Activated T-helper 1 cell treated with anti-CD3 and anti-CD28 coated beads, Interleukin-12 subunit alpha, Interleukin-12 subunit beta, Interleukin-2, Interleukin-4 antibody, amounts not matched to agents 30 ng/mL and 10 ng/mL and 1 ng/mL, durations not matched to agents 14 hours and 24 hours and 36 hours (primary cell): ENCODE measurements around the gene DNAJA3. TPM values are rescaled to one million over a fixed set of nuclear protein-coding genes. Genes with fewer than 3 reads are reported as not detected.

Source experiments
- DNase-seq: peaks from one replicate; pipeline ENCODE4 v3.0.0; 2021; ENCODE audit warnings: low spot score
- H3K27ac Mint-ChIP-seq: one replicate; pipeline ENCODE4 v1.8.0; 2021; ENCODE audit warnings: mild to moderate bottlenecking, mixed read lengths
- H3K27me3 Mint-ChIP-seq: one replicate; pipeline ENCODE4 v1.8.0; 2022; ENCODE audit warnings: mild to moderate bottlenecking, moderate library complexity, mixed read lengths; ENCODE audit not compliant: insufficient read depth
- H3K36me3 Mint-ChIP-seq: one replicate; pipeline ENCODE4 v1.8.0; 2021; ENCODE audit warnings: low read depth, mixed read lengths
- H3K4me1 Mint-ChIP-seq: one replicate; pipeline ENCODE4 v1.8.0; 2021; ENCODE audit warnings: low read depth, mixed read lengths
- H3K4me3 Mint-ChIP-seq: one replicate; pipeline ENCODE4 v1.8.0; 2021; ENCODE audit warnings: mild to moderate bottlenecking, moderate library complexity, mixed read lengths
- H3K9me3 Mint-ChIP-seq: one replicate; pipeline ENCODE4 v1.8.0; 2021; ENCODE audit warnings: mixed read lengths
- intact Hi-C: fragments of 100-400 bp; cut with micrococcal nuclease; formaldehyde crosslinking; loops from one replicate; pipeline ENCODE4 v1.15.1; 2024
- total RNA-seq: library from RNA; stranded (reverse); gene quantifications from 2 replicates; pipeline ENCODE4 v1.2.3, GENCODE V29; 2022

The DNAJA3 gene
- total RNA-seq, 1 donor from 2014 or later, result 103 TPM

GRCh38 chr16:4467916-4468315 lies 42.2 kb downstream of the DNAJA3 start:
- intact Hi-C loops, result no loop called here
- Mint-ChIP-seq H3K4me3 (no peak overlapping the region), H3K36me3 (peaks cover 7% of the 10 kb centered on the region), H3K27me3 (no peaks in the 10 kb centered on the region), H3K27ac (no peak overlapping the region), H3K4me1 (peaks cover 7% of the 10 kb centered on the region), H3K9me3 (no peaks in the 10 kb centered on the region)
- no peak for DNase-seq

GRCh38 chr16:4468972-4469371 lies 43.3 kb downstream of the DNAJA3 start:
- H3K4me3 Mint-ChIP-seq, result no peak overlapping the region
- DNase-seq, result no peak
- H3K27ac Mint-ChIP-seq, result no peak overlapping the region
- H3K9me3 Mint-ChIP-seq, result no peaks in the 10 kb centered on the region
- H3K4me1 Mint-ChIP-seq, result peaks cover 7% of the 10 kb centered on the region
- no peaks in the 10 kb centered on the region for H3K27me3 Mint-ChIP-seq
- intact Hi-C loops, result no loop called here
- H3K36me3 Mint-ChIP-seq, result peaks cover 7% of the 10 kb centered on the region

- intact Hi-C loops, result no loop called here
- no peak for DNase-seq
- Mint-ChIP-seq H3K27ac (no peak overlapping the region), H3K36me3 (peaks cover 8% of the 10 kb centered on the region), H3K27me3 (no peaks in the 10 kb centered on the region), H3K4me1 (peaks cover 6% of the 10 kb centered on the region), H3K9me3 (no peaks in the 10 kb centered on the region), H3K4me3 (no peak overlapping the region)
Measured at GRCh38 chr16:4471869-4472268, 46.2 kb downstream of the DNAJA3 start.

- H3K27me3 Mint-ChIP-seq, result no peaks in the 10 kb centered on the region
- DNase-seq, result no peak
- intact Hi-C loops, result no loop called here
- H3K4me1 Mint-ChIP-seq, result peaks cover 12% of the 10 kb centered on the region
- H3K4me3 Mint-ChIP-seq, result peak overlapping the region; percentile 45
- H3K36me3 Mint-ChIP-seq, result peaks cover 7% of the 10 kb centered on the region
- no peaks in the 10 kb centered on the region for H3K9me3 Mint-ChIP-seq
- peak overlapping the region; percentile 42 for H3K27ac Mint-ChIP-seq
Measured at GRCh38 chr16:4472880-4473279, 47.2 kb downstream of the DNAJA3 start.

- DNase-seq, result peak; percentile 82
- H3K4me1 Mint-ChIP-seq, result peaks cover 21% of the 10 kb centered on the region
- intact Hi-C loops, result no loop called here
- no peaks in the 10 kb centered on the region for H3K27me3 Mint-ChIP-seq
- H3K9me3 Mint-ChIP-seq, result no peaks in the 10 kb centered on the region
- peak within 1 kb of the TSS; percentile 88 for H3K4me3 Mint-ChIP-seq
- H3K27ac Mint-ChIP-seq, result peak within 1 kb of the TSS; percentile 87
- H3K36me3 Mint-ChIP-seq, result peaks cover 13% of the 10 kb centered on the region
Measured at GRCh38 chr16:4474192-4474961, 48.7 kb downstream of the DNAJA3 start, which contains the start of gene NMRAL1. NMRAL1 (minus strand) TSS chr16:4474625; CDS start chr16:4474132, 493 bp downstream.

- Mint-ChIP-seq H3K4me3 (peak within 1 kb of the TSS; percentile 89), H3K27ac (peak within 1 kb of the TSS; percentile 89), H3K27me3 (no peaks in the 10 kb centered on the region), H3K9me3 (no peaks in the 10 kb centered on the region), H3K4me1 (peaks cover 21% of the 10 kb centered on the region), H3K36me3 (peaks cover 13% of the 10 kb centered on the region)
- peak; percentile 93 for DNase-seq
- intact Hi-C loops, result loop anchor here (1.0 to 5.0 kb wide), 14 partner anchors 12 to 373 kb away; partner anchors contain the start of genes ADCY9, CDIP1, DNAJA3 and MGRN1
Measured at GRCh38 chr16:4475880-4476788, 50.5 kb downstream of the DNAJA3 start, which contains the start of gene HMOX2. HMOX2 (plus strand) TSS chr16:4476398; CDS start chr16:4505525, 29,127 bp downstream.

- peak overlapping the region; percentile 44 for H3K27ac Mint-ChIP-seq
- DNase-seq, result no peak
- no peaks in the 10 kb centered on the region for H3K9me3 Mint-ChIP-seq
- peaks cover 38% of the 10 kb centered on the region for H3K4me1 Mint-ChIP-seq
- no peaks in the 10 kb centered on the region for H3K27me3 Mint-ChIP-seq
- intact Hi-C loops, result loop anchor here (2.0 to 5.0 kb wide), 4 partner anchors 147 to 371 kb away; partner anchors contain the start of genes ADCY9, MGRN1 and TFAP4
- peaks cover 15% of the 10 kb centered on the region for H3K36me3 Mint-ChIP-seq
- peak overlapping the region; percentile 89 for H3K4me3 Mint-ChIP-seq
Measured at GRCh38 chr16:4477966-4478365, 52.3 kb downstream of the DNAJA3 start.

- Mint-ChIP-seq H3K4me1 (peaks cover 48% of the 10 kb centered on the region), H3K27me3 (no peaks in the 10 kb centered on the region)
- intact Hi-C loops, result no loop called here
Measured at GRCh38 chr16:4481526-4481925, 55.9 kb downstream of the DNAJA3 start.

GRCh38 chr16:4481963-4482362 lies 56.3 kb downstream of the DNAJA3 start:
- Mint-ChIP-seq H3K27ac (no peak overlapping the region), H3K9me3 (no peaks in the 10 kb centered on the region), H3K27me3 (no peaks in the 10 kb centered on the region), H3K36me3 (peaks cover 20% of the 10 kb centered on the region), H3K4me1 (peaks cover 49% of the 10 kb centered on the region), H3K4me3 (no peak overlapping the region)
- intact Hi-C loops, result no loop called here
- no peak for DNase-seq

More at GRCh38 chr16:4481526-4481925, 55.9 kb downstream of the DNAJA3 start:
- Mint-ChIP-seq H3K36me3 (peaks cover 20% of the 10 kb centered on the region), H3K27ac (no peak overlapping the region), H3K9me3 (no peaks in the 10 kb centered on the region), H3K4me3 (no peak overlapping the region)
- DNase-seq, result no peak

GRCh38 chr16:4486126-4486893 lies 60.6 kb downstream of the DNAJA3 start:
- Mint-ChIP-seq H3K4me3 (no peak overlapping the region), H3K4me1 (peaks cover 61% of the 10 kb centered on the region), H3K36me3 (peaks cover 28% of the 10 kb centered on the region), H3K27me3 (no peaks in the 10 kb centered on the region), H3K27ac (peak overlapping the region; percentile 33), H3K9me3 (no peaks in the 10 kb centered on the region)
- intact Hi-C loops, result no loop called here
- DNase-seq, result no peak

- intact Hi-C loops, result loop anchor here (1.0 kb wide), 2 partner anchors 12 to 17 kb away; partner anchors contain the start of gene HMOX2
- H3K36me3 Mint-ChIP-seq, result peaks cover 24% of the 10 kb centered on the region
- H3K4me3 Mint-ChIP-seq, result peak overlapping the region; percentile 48
- DNase-seq, result no peak
- H3K4me1 Mint-ChIP-seq, result peaks cover 45% of the 10 kb centered on the region
- no peaks in the 10 kb centered on the region for H3K27me3 Mint-ChIP-seq
- H3K9me3 Mint-ChIP-seq, result no peaks in the 10 kb centered on the region
- peak overlapping the region; percentile 76 for H3K27ac Mint-ChIP-seq
Measured at GRCh38 chr16:4487955-4488498, 62.4 kb downstream of the DNAJA3 start.

GRCh38 chr16:4488499-4488967 lies 62.9 kb downstream of the DNAJA3 start:
- H3K36me3 Mint-ChIP-seq, result peaks cover 28% of the 10 kb centered on the region
- peaks cover 50% of the 10 kb centered on the region for H3K4me1 Mint-ChIP-seq
- DNase-seq, result no peak
- H3K27me3 Mint-ChIP-seq, result no peaks in the 10 kb centered on the region
- intact Hi-C loops, result loop anchor here (1.0 kb wide), 2 partner anchors 12 to 17 kb away; partner anchors contain the start of gene HMOX2
- H3K27ac Mint-ChIP-seq, result peak overlapping the region; percentile 76
- H3K4me3 Mint-ChIP-seq, result peak overlapping the region; percentile 48
- H3K9me3 Mint-ChIP-seq, result no peaks in the 10 kb centered on the region
